ENCODE data around the gene SMKR1. TPM values are rescaled to one million over a fixed set of nuclear protein-coding genes. Genes with fewer than 3 reads are reported as not detected.

Gene SMKR1
- total RNA-seq, 1 donor from 2014 or later, result not detected

GRCh38 chr7:129464194-129464593 is 38.1 kb upstream of the SMKR1 start:
- Mint-ChIP-seq H3K4me1 (ENCODE audit: unreplicated experiment) (no peaks in the 10 kb centered on the region), H3K4me3 (ENCODE audit: unreplicated experiment) (no peak overlapping the region), H3K27me3 (ENCODE audit: unreplicated experiment) (no peaks in the 10 kb centered on the region), H3K27ac (ENCODE audit: unreplicated experiment) (no peak overlapping the region), H3K9me3 (ENCODE audit: unreplicated experiment) (no peaks in the 10 kb centered on the region), H3K36me3 (ENCODE audit: low read depth, unreplicated experiment) (no peaks in the 10 kb centered on the region)
- TF ChIP-seq CTCF (IDR thresholded peaks at IDR 0.05; ENCODE audit: unreplicated experiment), result no peak
- DNase-seq (ENCODE audit: low spot score), result no peak

- Mint-ChIP-seq H3K4me3 (ENCODE audit: unreplicated experiment) (no peak overlapping the region), H3K27me3 (ENCODE audit: unreplicated experiment) (no peaks in the 10 kb centered on the region), H3K36me3 (ENCODE audit: low read depth, unreplicated experiment) (no peaks in the 10 kb centered on the region), H3K9me3 (ENCODE audit: unreplicated experiment) (no peaks in the 10 kb centered on the region), H3K27ac (ENCODE audit: unreplicated experiment) (no peak overlapping the region), H3K4me1 (ENCODE audit: unreplicated experiment) (peaks cover 5% of the 10 kb centered on the region)
- TF ChIP-seq CTCF (IDR thresholded peaks at IDR 0.05; ENCODE audit: unreplicated experiment), result no peak
- DNase-seq (ENCODE audit: low spot score), result no peak
Observed at GRCh38 chr7:129465080-129465479, 37.3 kb upstream of the SMKR1 start.

GRCh38 chr7:129466796-129467195 is 35.5 kb upstream of the SMKR1 start:
- Mint-ChIP-seq H3K27ac (ENCODE audit: unreplicated experiment) (no peak overlapping the region), H3K9me3 (ENCODE audit: unreplicated experiment) (no peaks in the 10 kb centered on the region), H3K4me3 (ENCODE audit: unreplicated experiment) (no peak overlapping the region), H3K4me1 (ENCODE audit: unreplicated experiment) (peaks cover 6% of the 10 kb centered on the region), H3K27me3 (ENCODE audit: unreplicated experiment) (no peaks in the 10 kb centered on the region), H3K36me3 (ENCODE audit: low read depth, unreplicated experiment) (no peaks in the 10 kb centered on the region)
- TF ChIP-seq CTCF (IDR thresholded peaks at IDR 0.05; ENCODE audit: unreplicated experiment), result no peak
- DNase-seq (ENCODE audit: low spot score), result no peak

GRCh38 chr7:129468087-129468486 is 34.2 kb upstream of the SMKR1 start:
- no peak for TF ChIP-seq CTCF (IDR thresholded peaks at IDR 0.05; ENCODE audit: unreplicated experiment)
- Mint-ChIP-seq H3K27ac (ENCODE audit: unreplicated experiment) (no peak overlapping the region), H3K27me3 (ENCODE audit: unreplicated experiment) (no peaks in the 10 kb centered on the region), H3K9me3 (ENCODE audit: unreplicated experiment) (no peaks in the 10 kb centered on the region), H3K4me1 (ENCODE audit: unreplicated experiment) (peaks cover 6% of the 10 kb centered on the region), H3K36me3 (ENCODE audit: low read depth, unreplicated experiment) (no peaks in the 10 kb centered on the region), H3K4me3 (ENCODE audit: unreplicated experiment) (no peak overlapping the region)
- no peak for DNase-seq (ENCODE audit: low spot score)

GRCh38 chr7:129468547-129468946 is 33.8 kb upstream of the SMKR1 start:
- Mint-ChIP-seq H3K9me3 (ENCODE audit: unreplicated experiment) (no peaks in the 10 kb centered on the region), H3K36me3 (ENCODE audit: low read depth, unreplicated experiment) (no peaks in the 10 kb centered on the region), H3K4me3 (ENCODE audit: unreplicated experiment) (no peak overlapping the region), H3K27me3 (ENCODE audit: unreplicated experiment) (no peaks in the 10 kb centered on the region), H3K4me1 (ENCODE audit: unreplicated experiment) (peaks cover 6% of the 10 kb centered on the region), H3K27ac (ENCODE audit: unreplicated experiment) (no peak overlapping the region)
- TF ChIP-seq CTCF (IDR thresholded peaks at IDR 0.05; ENCODE audit: unreplicated experiment), result no peak
- DNase-seq (ENCODE audit: low spot score), result no peak
